ENCODE results near the gene GSX2.

DNA sequence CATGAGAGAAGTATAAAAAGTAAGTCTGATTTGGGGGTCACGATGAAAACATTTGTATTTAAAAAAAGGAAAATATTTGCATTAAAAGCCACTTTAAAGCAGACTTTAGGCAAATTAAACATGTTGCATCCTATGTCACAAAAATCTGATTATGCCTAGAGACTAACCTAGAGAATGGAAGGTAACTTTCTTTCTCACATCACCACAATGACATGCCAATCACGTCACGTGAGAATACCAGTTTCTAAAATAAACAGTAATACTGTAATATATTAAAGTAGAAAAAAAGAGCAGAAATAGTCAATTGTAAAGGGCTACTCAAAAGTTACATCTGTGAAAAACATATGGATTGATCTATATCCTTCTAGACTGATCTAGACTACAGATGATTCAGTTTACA is 38.9 kb upstream of the GSX2 start:
- TF ChIP-seq CHD1 (IDR thresholded peaks at IDR 0.05; ENCODE audit: low read depth, low read length): no peak
- TF ChIP-seq, protein P1, sequence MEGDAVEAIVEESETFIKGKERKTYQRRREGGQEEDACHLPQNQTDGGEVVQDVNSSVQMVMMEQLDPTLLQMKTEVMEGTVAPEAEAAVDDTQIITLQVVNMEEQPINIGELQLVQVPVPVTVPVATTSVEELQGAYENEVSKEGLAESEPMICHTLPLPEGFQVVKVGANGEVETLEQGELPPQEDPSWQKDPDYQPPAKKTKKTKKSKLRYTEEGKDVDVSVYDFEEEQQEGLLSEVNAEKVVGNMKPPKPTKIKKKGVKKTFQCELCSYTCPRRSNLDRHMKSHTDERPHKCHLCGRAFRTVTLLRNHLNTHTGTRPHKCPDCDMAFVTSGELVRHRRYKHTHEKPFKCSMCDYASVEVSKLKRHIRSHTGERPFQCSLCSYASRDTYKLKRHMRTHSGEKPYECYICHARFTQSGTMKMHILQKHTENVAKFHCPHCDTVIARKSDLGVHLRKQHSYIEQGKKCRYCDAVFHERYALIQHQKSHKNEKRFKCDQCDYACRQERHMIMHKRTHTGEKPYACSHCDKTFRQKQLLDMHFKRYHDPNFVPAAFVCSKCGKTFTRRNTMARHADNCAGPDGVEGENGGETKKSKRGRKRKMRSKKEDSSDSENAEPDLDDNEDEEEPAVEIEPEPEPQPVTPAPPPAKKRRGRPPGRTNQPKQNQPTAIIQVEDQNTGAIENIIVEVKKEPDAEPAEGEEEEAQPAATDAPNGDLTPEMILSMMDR (IDR thresholded peaks at IDR 0.05; ENCODE audit: control extremely low read depth in 1 of 3, insufficient read depth in 1 of 3, low read depth in 1 of 3, low read length in 3 of 3): no peak
- no peak for TF ChIP-seq EZH2 (IDR thresholded peaks at IDR 0.05; ENCODE audit: low read depth, low read length, severe bottlenecking)
- TF ChIP-seq RAD21 (IDR thresholded peaks at IDR 0.05 in 1 of 2, conservative IDR thresholded peaks at IDR 0.05 in 1 of 2; ENCODE audit: low read depth in 2 of 2, low read length in 2 of 2): no peak
- no peak for TF ChIP-seq POLR2A (IDR thresholded peaks at IDR 0.05; ENCODE audit: control extremely low read depth in 1 of 2, low read depth in 2 of 2, low read length in 2 of 2)
- TF ChIP-seq NRF1 (IDR thresholded peaks at IDR 0.05; ENCODE audit: low read depth, low read length): no peak
- TF ChIP-seq KDM5A (IDR thresholded peaks at IDR 0.05; ENCODE audit: low read length): no peak
- no peak for TF ChIP-seq EGR1 (IDR thresholded peaks at IDR 0.05; ENCODE audit: borderline replicate concordance, low read depth, low read length)
- no peak for TF ChIP-seq JUN (IDR thresholded peaks at IDR 0.05; ENCODE audit: low read depth, low read length)

All from H1 (cell line).